NCI-H345 treated with DMSO at 0.1 percent for 48 hours (cell line): ENCODE data around the gene CSTF3.
"Not testable (repeated sequence)": the region's sequence is repeated elsewhere in the genome, so short reads cannot be mapped to it uniquely, and the experiment has no call there.

Experiments
- DNase-seq: peaks from one replicate; lab custom pipeline; 2025; ENCODE audit not compliant: unreplicated experiment; lab: John Stamatoyannopoulos, UW

The CSTF3 gene

DNA sequence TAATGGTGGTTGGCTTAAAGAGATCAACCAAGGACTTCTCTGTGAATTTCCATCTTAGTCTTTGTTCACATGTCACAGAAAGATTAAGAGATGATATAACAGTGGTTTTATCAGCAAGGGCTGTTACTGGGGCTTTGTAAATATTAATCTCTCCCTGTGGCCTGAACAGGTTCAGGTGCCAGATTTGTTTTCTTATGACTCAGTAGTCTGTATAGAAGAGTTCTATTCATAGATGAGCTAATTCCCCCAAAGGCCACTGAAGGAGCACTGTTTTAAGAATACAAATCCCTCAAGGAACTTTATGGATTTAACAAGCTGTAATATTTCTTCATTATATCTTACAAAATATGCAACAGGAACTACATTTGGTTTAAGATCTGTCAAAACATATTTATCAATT, 71.5 kb downstream of the CSTF3 start:
- no peak for DNase-seq

DNA sequence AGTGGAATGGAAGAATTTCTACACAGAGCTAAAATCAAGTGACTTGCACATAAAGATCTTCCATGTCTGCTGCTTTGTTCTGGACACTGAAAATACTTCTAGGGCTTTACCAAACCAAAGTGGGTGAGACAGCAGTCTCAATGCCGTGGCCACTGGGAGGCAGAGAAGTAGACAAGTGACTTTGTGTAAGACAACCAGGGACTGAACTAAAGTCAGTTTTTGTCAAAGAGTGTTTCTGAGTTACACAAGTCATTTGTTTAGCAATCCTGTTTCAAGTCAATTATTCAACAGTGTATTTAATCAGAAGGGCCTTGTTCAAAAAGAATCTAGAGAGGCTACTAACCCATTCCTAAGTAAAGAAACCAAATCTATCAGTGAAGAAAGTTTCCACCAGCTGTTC, 75.3 kb downstream of the CSTF3 start:
- DNase-seq = no peak

DNA sequence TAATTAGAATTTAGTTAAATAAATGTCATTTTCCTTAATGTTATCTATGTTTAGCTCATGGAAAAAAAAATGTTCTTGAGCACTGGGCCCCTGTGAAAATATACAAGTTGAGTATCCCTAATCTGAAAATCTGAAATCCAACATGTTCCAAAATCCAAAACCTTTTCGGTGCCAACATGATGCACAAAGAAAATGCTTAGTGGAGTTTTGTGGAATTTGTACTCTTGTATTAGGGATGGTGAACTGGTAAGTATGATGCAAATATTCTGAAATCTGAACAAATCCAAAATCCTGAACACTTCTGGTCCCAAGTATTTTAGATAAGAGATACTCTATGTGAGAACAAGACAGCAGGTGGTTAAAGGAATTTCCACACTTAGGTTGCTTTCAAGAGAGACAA, 77.4 kb downstream of the CSTF3 start:
- DNase-seq = no peak

DNA sequence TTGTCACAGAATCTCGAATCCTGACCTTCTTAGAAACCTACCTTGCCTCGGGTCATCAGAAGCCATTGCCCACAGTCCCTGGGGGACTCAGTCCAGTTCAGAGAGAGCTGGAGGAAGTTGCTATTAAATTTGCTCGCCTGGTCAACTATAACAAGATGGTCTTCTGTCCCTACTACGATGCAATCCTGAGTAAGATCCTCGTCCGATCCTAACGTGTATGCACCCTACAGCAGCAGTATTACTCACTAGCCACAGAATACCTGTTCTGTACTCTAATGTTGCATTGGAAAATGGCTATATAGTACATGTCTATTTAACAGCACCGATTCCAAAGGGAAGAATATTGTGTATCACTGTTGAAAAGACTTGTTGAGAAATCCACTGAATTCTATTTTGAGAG, 88.8 kb downstream of the CSTF3 start:
- DNase-seq = no peak

DNA sequence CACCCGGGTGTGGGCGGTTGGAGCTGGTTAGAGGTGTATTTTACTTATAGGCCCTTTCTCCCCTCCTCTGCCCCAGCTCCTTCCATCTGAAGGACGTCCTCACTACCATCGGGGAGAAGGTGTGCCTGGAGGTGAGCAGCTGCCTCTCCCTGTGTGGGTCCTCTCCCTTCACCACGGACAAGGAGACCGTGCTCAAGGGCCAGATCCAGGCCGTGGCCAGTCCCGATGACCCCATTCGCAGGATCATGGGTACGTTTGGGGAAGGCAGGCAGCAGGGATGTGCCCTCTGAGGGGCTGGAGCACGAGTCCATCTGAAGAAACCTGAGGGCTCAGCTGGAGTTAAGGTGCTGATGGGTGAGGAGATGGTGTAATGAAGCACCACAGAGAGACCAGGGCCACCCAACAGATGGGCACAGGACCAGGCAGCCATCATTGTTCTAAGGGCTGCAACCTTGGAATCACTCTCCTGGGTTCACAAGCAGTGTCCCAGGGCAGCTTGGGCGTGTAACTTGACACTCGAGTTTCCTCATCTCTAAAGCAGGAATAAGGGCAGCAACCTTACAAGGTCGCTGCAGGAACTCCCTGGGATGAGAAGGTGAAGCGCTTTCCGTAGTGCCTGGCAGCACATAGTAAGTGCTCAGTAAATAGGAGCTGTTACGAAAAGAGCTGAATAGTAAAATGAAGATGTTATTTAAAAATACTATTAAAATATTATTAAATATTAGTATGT, 92.5 kb downstream of the CSTF3 start:
- DNase-seq = no peak

DNA sequence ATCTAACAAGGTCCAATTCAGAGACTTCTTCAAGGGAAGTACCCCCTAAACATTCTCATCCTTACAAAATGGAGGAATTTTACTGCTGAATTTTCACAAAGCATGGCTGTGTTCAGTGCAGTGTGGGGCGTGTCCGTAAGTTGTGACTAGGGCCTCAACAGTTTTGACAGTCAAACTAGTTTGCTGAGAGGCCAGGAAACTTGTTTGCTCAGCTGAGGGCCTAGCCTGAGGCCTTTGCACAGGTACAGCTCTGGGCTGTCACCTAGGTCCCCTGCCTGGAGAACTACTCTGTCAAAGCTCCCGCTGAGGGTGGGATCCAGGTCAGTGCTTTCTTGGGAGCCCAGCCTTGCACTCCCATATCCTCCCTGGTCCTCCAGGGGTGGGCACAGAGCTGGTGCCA, 94.0 kb downstream of the CSTF3 start:
- DNase-seq = no peak

DNA sequence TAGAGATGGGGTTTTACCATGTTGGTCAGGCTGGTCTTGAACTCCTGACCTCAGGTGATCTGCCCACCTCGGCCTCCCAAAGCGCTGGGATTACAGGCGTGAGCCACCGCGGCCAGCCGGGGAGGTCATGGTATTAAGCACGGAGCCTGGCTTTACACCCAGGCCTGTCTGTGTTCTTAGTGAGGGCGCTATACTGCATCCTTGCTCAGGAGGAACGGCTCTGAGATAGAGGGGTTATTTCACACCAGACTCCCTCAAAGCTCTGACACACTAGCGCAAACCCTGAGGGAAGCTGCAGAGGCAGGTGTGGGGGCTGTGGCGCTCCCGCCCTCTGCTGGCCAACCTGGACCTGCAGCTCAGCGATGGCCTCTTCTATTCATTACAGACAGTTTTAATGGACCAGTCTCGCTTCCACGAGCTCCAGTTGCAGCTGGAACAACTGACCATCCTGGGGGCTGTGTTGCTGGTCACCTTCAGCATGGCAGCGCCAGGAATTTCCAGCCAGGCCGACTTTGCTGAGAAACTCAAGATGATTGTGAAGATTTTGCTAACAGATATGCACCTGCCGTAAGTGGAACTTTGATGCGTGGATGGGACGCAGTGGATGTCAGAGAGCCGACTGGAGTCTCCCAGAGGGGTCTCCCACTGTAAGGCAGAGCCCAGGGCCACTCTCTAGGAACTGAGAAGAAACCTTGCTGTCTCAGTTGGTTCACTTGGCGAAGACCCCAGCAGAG, 95.7 kb downstream of the CSTF3 start:
- DNase-seq = peak; percentile 28

DNA sequence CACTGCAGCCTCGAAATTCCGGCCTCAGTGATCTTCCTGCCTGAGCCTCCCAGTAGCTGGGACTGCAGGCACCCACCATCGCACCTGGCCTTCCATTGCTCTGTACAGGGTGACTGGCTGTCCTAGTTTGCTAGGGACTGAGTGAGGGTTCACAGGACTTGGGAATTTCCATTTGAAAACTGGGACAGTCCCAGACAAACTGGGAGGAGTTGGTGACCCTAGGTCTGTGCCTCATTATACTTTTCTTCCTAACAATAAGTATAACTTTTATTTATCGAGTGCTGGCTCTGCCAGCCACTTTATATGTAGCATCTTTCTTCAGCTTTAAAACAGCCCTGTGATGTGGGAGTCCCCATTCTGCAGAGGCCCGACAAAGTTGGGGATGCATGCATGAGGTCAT, 96.4 kb downstream of the CSTF3 start:
- DNase-seq = no peak

DNA sequence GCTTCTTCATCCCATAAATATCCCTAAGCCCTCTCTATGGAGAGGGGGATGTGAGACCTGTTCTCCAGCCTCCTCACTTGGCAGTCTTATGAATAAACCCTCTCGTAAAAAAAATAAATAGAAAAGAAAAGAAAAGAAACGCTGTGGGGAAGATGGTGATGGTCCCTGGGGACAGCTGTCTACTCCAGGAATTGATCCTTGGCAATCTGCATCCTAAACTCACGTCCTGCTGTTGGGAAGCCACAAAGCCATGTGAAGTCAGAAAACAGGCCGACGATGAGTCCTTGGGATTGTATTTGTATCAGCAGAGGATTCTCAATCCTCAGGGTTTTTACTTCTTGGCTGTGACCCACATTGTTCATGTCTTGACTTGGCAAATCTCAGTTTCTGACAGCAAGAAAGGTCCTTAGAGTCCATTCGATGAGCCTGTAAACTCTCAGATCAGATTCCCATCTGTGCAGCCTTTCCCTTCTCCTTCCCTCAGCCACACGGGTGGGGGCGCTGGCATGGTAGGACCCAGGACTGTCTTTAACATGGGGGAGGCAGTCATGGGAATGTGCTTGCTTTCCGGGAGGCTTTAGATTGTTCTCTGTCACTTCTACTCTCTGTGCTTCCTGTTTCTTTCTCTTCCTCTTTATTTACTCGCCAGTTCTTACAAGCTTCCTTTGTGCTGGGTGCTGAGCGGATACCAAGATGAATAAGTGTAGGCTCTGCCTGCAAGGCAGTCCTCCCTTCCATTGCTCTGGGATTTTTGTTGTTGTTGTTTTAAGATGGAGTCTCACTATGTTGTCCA, 97.1 kb downstream of the CSTF3 start:
- DNase-seq = no peak

DNA sequence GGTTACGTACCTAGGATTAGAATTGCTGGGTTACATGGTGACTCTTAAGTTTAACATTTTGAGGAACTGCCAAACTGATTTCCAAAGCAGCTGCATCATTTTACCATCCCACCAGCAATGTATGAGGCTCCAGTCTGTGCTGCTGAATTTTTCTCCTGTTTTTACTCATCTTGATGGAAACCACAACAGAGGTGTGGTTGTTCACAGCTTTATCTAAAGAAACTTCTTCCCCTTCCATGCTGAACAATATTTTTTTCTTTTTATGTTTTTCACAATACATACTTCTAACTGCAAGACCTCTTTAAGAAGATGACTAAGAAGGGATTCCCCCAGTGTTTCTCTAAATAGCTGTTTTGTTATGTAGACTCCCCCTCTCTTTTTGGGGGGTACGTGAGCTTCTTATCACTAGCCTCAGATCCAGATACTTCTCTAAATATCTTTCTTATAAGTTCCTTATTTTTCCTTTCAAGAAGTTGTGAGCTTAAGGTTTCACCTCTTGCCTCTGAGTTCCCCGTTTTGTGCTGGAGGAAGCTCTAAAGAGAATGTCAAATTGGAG, 97.9 kb downstream of the CSTF3 start:
- no peak for DNase-seq

DNA sequence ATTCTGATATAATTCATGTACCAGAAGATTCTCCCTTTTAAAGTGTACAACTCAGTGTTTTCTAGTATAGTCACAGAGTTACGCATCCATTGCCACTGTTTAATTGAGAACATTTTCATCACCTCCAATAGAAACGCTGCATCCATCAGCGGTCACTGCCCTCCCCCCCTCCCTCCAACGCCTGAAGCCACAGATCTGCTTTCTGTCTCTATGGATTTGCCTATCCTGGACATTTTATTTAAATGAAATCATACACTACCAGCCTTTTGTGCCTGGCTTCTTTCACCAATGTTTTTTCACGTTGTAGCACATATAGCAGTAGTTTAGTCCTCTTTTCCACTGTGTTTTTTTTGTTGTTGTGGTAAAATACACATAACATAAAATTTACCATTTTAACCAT, 99.1 kb downstream of the CSTF3 start:
- no peak for DNase-seq

DNA sequence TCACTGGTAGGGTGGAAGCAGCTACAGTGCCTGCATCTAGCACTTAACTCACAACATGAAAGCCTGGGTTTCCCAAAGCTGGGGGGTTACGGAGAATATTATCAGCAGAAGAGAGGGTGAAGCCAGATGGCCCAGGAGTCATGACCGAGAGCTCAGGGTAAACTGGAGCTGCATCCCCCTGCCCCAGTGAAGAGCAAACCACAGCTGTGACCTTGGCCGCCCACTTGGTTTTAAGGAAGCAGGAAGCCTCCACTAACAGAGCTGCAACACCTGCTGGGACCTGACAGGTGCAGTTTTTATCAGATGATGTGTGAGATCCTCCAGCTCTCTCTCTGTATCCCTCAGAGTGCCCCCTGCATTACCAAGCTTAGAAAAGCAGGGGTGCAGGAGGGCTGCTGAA, 101.0 kb downstream of the CSTF3 start:
- DNase-seq = no peak

DNA sequence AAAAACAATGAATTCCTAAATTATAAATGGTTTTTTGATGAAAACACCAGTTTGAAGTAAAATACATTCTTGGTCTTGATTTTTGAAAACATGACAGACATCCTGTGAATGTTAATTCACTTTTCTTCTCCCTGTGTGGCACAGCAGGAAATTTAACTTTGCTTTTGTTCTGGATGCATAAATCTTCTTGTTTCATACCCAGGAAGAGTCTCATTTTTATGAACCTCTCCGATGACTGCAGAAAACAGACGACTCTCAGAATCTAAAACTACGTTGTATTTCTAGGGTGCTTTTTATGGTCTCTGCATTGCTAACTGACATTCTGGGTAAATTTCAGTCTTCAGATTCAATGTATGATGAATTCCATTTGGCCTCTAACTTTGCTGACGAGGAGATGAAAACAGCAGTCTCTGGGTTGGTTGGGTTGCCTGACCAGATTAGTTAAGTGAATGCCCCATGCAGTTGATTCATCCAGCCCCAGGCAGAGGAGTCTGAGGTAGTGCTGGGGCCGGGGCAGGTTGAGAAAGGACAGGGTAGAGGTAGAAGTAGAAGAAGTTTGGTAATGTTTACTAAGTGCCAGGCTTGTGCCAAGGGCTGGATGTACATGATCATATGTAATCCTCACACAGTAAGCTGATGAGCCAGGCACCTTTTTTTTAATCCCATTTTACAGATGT, 101.8 kb downstream of the CSTF3 start:
- DNase-seq = no peak

DNA sequence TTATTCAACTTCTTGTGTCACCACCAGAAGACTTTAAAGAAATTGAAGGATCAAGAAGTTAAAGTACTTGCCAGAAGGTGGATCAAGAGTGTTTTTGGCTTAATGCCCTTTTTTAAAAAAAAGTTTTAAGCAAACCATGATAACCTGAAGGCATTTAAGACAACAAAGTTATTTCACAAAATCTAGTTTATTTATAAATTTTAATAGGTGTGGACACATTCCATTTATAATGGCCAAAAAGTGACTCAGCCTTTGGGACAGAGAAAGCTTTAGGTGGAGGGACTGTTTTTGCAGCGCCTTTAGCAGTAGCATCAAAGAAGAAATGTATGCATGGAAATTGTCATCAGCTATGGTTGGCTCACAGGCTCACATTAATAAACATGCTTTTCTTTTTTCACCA, 104.0 kb downstream of the CSTF3 start:
- no peak for DNase-seq

DNA sequence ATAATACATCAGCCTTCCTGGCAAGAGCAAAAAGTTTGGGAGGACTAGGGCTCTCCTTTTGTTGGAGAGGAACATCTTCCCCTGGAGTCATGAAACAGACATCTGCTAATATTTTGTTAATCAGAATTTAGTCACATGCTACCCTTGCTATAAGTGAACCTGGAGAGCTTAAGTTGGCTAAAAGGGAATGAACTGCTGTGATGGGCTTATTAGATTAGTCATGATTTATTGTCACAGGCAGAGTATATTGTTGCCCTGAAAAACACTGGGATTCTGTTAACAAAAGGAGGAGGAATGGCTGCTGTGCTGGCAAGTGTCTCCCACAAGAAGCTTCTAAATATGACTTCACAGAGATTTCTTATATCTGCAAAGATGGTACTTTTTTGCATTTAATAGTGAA, 105.9 kb downstream of the CSTF3 start:
- no peak for DNase-seq

DNA sequence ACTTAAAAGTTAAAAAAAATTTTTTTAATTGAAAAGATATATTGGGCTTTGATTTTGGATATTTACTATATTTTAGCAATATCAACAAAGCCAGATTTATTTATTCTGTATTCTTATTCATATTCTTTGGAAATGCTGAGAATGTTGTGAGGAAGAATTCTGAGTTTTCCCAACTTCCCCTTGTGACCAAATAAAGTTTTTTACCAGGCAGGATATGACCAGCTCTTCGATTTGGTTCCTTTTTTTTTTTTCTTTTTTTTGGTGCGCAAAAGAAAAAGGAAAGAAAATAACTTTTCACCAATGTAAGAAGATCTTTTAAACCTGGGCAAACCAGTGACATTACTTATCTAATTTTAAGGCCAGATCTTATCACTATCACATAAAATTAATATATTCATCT, 109.0 kb downstream of the CSTF3 start:
- DNase-seq = no peak

DNA sequence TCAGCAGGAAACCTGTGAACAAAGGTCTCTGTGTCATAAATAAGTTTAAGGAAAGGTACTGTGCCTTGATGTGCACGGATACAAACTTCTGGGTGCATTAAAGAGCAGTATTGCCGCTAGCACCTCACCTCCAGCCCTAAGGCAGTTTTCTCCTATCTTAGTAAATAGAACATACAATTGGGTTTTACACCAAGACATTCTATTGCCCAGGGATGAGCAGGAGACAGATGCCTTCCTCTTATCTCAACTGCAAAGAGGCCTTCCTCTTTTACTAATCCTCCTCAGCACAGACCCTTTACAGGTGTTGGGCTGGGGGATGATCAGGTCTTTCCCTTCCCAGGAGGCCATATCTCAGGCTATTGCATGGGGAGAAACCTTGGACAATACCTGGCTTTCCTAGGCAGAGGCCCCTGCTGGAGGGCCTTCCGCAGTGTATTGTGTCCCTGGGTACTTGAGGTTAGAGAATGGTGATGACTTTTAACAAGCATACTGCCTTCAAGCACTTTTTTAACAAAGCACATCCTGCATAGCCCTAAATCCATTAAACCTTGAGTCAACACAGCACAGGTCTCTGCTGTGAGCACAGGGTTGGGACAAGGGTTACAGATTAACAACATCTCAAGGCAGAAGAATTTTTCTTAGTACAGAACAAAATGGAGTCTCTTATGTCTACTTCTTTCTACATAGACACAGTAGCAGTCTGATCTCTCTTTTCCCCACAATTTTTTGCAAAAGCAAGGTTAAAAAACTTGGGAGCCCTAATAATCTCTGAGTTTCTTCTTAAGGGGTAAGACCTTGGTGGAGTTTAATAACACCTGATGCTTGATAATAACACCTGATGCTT, 111.5 kb downstream of the CSTF3 start:
- DNase-seq = peak; percentile 39

DNA sequence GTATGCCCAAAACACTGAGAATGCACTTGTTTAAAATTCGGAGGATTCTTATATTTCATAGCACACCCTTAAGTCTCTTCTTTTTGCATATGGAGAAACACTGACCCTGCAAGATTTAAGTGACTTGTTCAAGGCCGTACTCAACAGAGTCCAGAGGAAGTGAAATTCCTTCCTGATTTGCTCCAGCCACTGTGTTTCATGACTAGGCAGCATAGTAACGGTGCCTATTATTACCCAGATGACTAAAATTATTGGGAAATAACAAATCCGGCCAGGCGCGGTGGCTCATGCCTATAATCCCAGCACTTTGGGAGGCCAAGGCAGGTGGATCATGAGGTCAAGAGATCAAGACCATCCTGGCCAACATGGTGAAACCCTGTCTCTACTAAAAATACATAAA, 112.6 kb downstream of the CSTF3 start:
- not testable (repeated sequence) for DNase-seq

DNA sequence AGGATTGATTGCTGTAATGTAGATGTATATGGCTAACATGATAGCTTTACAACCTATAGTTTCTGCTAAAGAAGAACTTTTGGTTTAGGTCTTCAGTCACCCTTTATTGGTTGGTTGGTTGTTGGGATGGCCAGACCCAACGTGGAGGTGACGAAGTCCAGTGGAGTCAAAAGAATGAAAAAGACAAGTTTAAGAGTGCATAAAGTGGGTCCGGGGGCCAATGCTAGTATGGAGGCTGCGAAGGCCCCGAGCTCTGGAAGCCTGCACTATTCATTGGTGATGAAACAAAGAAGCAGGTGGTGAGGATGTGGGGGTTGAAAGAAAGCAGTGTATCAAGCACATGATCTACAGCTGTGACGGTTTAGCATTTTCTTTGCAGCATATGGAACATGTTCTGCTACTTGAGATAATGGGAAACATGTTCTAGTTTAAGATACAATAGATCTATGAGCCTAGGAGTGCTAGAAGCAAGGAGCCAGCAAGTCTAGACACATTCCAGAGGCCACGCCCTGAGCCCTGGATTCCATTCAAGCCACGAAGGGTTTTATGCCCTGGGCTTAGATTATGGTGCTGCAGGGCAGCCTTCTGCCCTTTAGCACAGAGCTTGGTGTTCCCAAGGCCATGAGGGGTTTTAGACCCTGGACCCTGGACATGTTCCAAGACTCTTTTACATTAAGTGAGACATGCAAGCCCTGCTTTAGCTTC, 115.6 kb downstream of the CSTF3 start:
- DNase-seq = no peak
